ENCODE data around the gene ADGRF3. TPM values are rescaled to one million over a fixed set of nuclear protein-coding genes. Genes with fewer than 3 reads are reported as not detected.

The ADGRF3 gene
- total and polyA plus RNA-seq, 2 of the 13 experiments (the other 11 are each of a cell fraction or from before 2014, with no cell fraction given) = 0.40 to 1.5 TPM

- POLR2A ChIA-PET = no interaction called here
- in situ Hi-C loops (cut with HindIII; ENCODE audit: extremely low pct_ligation_motif_present, low pct_unique_long_range_greater_than_20kb) = no loop called here
- BruUV-seq (replicated peaks) = no TSS peak
These were observed 34.1 kb downstream of the ADGRF3 start for GRCh38 chr2:26312471-26312870.

More at GRCh38 chr2:26312471-26312870, 34.1 kb downstream of the ADGRF3 start:
- no peak overlapping the region for H3K27ac ChIP-seq (ENCODE audit: extremely low read length, insufficient read depth, low read length)
- FAIRE-seq (no peak), DNase-seq (ENCODE audit: low spot score) (no peak), ATAC-seq (no peak)
- CTCF ChIA-PET (ENCODE audit: low intra/inter-chr PET ratio, low total read pairs) = no interaction called here
- H3K36me3 ChIP-seq (replicated peaks in 1 of 2; ENCODE audit: control insufficient read depth in 1 of 2, insufficient read depth in 2 of 2, low read length in 2 of 2) = no peaks in the 10 kb centered on the region
- no peaks in the 10 kb centered on the region for H3K79me2 ChIP-seq (ENCODE audit: insufficient read depth, low read length)
- intact Hi-C loops (cut with micrococcal nuclease; ENCODE audit: unreplicated experiment) = no loop called here
- TF ChIP-seq CTCF (CRISPR knock-in tag; IDR thresholded peaks at IDR 0.05) (no peak), TAF1 (CRISPR knock-in tag; IDR thresholded peaks at IDR 0.05) (no peak), DMTF1 (CRISPR knock-in tag; IDR thresholded peaks at IDR 0.05) (no peak), GATA4 (IDR thresholded peaks at IDR 0.05; ENCODE audit: borderline replicate concordance, low read depth) (no peak), SRSF9 (IDR thresholded peaks at IDR 0.05; ENCODE audit: borderline replicate concordance, insufficient read depth, low read depth, low read length, poor library complexity, severe bottlenecking) (no peak), TBL1XR1 (IDR thresholded peaks at IDR 0.05; ENCODE audit: borderline replicate concordance, low read length, partially characterized antibody) (no peak), ZMAT3 (CRISPR knock-in tag; conservative IDR thresholded peaks at IDR 0.05) (no peak), IKZF4 (CRISPR knock-in tag; IDR thresholded peaks at IDR 0.05; ENCODE audit: borderline replicate concordance, low read depth, not compliant biosample characterization) (no peak), ASH2L (IDR thresholded peaks at IDR 0.05; ENCODE audit: insufficient read length, low read depth, low read length) (no peak), FOXP4 (CRISPR knock-in tag; IDR thresholded peaks at IDR 0.05) (no peak), SSRP1 (CRISPR knock-in tag; IDR thresholded peaks at IDR 0.05) (no peak), RXRA (CRISPR knock-in tag; IDR thresholded peaks at IDR 0.05) (no peak), ZNF672 (CRISPR knock-in tag; IDR thresholded peaks at IDR 0.05) (no peak), ZNF709 (CRISPR knock-in tag; IDR thresholded peaks at IDR 0.05) (no peak)
- no peaks in the 10 kb centered on the region for H4K20me1 ChIP-seq (ENCODE audit: insufficient read depth, low read length)
- H3K4me3 ChIP-seq (replicated peaks in 1 of 3; ENCODE audit: insufficient read depth in 1 of 3, low read depth in 2 of 3, low read length in 3 of 3) = no peak overlapping the region
- peaks cover 12 to 73% of the 10 kb centered on the region in 2 experiments; a peak in 4 of 5 replicates for H3K27me3 ChIP-seq (ENCODE audit: control insufficient read depth in 1 of 2, insufficient read depth in 2 of 2, low read length in 2 of 2)
- H3K9me3 ChIP-seq (ENCODE audit: low read length) = no peaks in the 10 kb centered on the region
- WGBS (ENCODE audit: low lambda C conversion rate) = 50% methylated on average over 9 of the region's 9 CpGs
- H3K9ac ChIP-seq (ENCODE audit: insufficient read depth, low read depth, low read length) = no peak overlapping the region
- no peak overlapping the region for H2AFZ ChIP-seq (ENCODE audit: low read length)
- no peak overlapping the region for H3K4me2 ChIP-seq (ENCODE audit: low read depth, low read length)
- H3K4me1 ChIP-seq (ENCODE audit: insufficient read depth, low read length) = no peaks in the 10 kb centered on the region
